H9 (cell line): Measurements from ENCODE around the gene TGM2. TPM values are rescaled to one million over a fixed set of nuclear protein-coding genes. Genes with fewer than 3 reads are reported as not detected.

ENCODE experiments used
- DNase-seq: peaks from one replicate; pipeline ENCODE4 v3.0.0-alpha.2; 2017
- H2AFZ ChIP-seq: one replicate; pipeline ENCODE4 v1.6.1; 2013; ENCODE audit warnings: mild to moderate bottlenecking, low read length, control low read depth, moderate library complexity
- H2AK5ac ChIP-seq: 2 replicates; pipeline ENCODE4 v1.6.1; 2013; ENCODE audit warnings: low read length, control low read depth, mixed read lengths; ENCODE audit not compliant: insufficient read length
- H2BK120ac ChIP-seq: one replicate; pipeline ENCODE4 v1.6.1; 2013; ENCODE audit warnings: low read depth, mild to moderate bottlenecking, low read length, control low read depth, inconsistent platforms; ENCODE audit not compliant: poor library complexity, severe bottlenecking
- H2BK12ac ChIP-seq: 2 replicates; pipeline ENCODE4 v1.6.1; 2013; ENCODE audit warnings: low read length, control low read depth, mixed read lengths, low read depth; ENCODE audit not compliant: insufficient read length
- H2BK15ac ChIP-seq: 2 replicates; pipeline ENCODE4 v1.6.1; 2013; ENCODE audit warnings: low read depth, low read length, control low read depth
- H2BK20ac ChIP-seq: one replicate; pipeline ENCODE4 v1.6.1; 2013; ENCODE audit warnings: low read depth, mild to moderate bottlenecking, low read length, control low read depth, inconsistent platforms; ENCODE audit not compliant: poor library complexity, severe bottlenecking
- H2BK5ac ChIP-seq: 2 replicates; pipeline ENCODE4 v1.6.1; 2013; ENCODE audit warnings: low read length, control low read depth, mixed read lengths; ENCODE audit not compliant: insufficient read length
- H3K14ac ChIP-seq: 2 replicates; pipeline ENCODE4 v1.6.1; 2013; ENCODE audit warnings: low read length, control low read depth; ENCODE audit not compliant: insufficient read depth
- H3K18ac ChIP-seq: 2 replicates; pipeline ENCODE4 v1.6.1; 2013; ENCODE audit warnings: low read depth, mild to moderate bottlenecking, mixed read lengths, low read length, control low read depth; ENCODE audit not compliant: insufficient read length
- H3K23ac ChIP-seq: 2 replicates; pipeline ENCODE4 v1.6.1; 2013; ENCODE audit warnings: low read length, control low read depth, mixed read lengths, low read depth; ENCODE audit not compliant: insufficient read length
- H3K23me2 ChIP-seq: 2 replicates; pipeline ENCODE4 v1.6.1; 2013; ENCODE audit warnings: low read depth, mild to moderate bottlenecking, mixed read lengths, low read length, control low read depth; ENCODE audit not compliant: insufficient read length, poor library complexity, severe bottlenecking
- H3K27ac ChIP-seq: 2 replicates; pipeline ENCODE4 v1.5.1; 2013; ENCODE audit warnings: low read length, control low read depth, mixed read lengths, low read depth; ENCODE audit not compliant: insufficient read length
- H3K27me3 ChIP-seq: 2 replicates; pipeline ENCODE4 v1.6.1; 2013; ENCODE audit warnings: low read length, control low read depth, inconsistent platforms; ENCODE audit not compliant: insufficient read depth
- H3K4ac ChIP-seq: 2 replicates; pipeline ENCODE4 v1.6.1; 2013; ENCODE audit warnings: low read depth, mild to moderate bottlenecking, control low read depth, inconsistent platforms, low read length, moderate library complexity
- H3K4me1 ChIP-seq: 2 replicates; pipeline ENCODE4 v1.6.1; 2013; ENCODE audit warnings: low read length, control low read depth, inconsistent platforms; ENCODE audit not compliant: insufficient read depth
- H3K4me2 ChIP-seq: 2 replicates; pipeline ENCODE4 v1.6.1; 2013; ENCODE audit warnings: low read length, control low read depth, mixed read lengths; ENCODE audit not compliant: insufficient read length, insufficient read depth
- H3K56ac ChIP-seq: 2 replicates; pipeline ENCODE4 v1.6.1; 2013; ENCODE audit warnings: low read depth, mild to moderate bottlenecking, mixed read lengths, low read length, control low read depth; ENCODE audit not compliant: insufficient read length
- H3K79me1 ChIP-seq: 2 replicates; pipeline ENCODE4 v1.6.1; 2013; ENCODE audit warnings: low read depth, mild to moderate bottlenecking, moderate library complexity, low read length, control low read depth, inconsistent platforms; ENCODE audit not compliant: insufficient read depth, poor library complexity, severe bottlenecking
- H3K79me2 ChIP-seq: 2 replicates; pipeline ENCODE4 v1.6.1; 2013; ENCODE audit warnings: low read length, control low read depth, inconsistent platforms; ENCODE audit not compliant: insufficient read depth
- H3K9ac ChIP-seq: 2 replicates; pipeline ENCODE4 v1.6.1; 2013; ENCODE audit warnings: low read length, control low read depth, mixed read lengths; ENCODE audit not compliant: insufficient read length; ENCODE audit errors: extremely low read depth
- H3K9me3 ChIP-seq: one replicate; pipeline ENCODE4 v1.6.1; 2013; ENCODE audit warnings: low read depth, low read length, inconsistent platforms; ENCODE audit not compliant: control insufficient read depth
- H3T11ph ChIP-seq: one replicate; pipeline ENCODE4 v1.6.1; 2013; ENCODE audit warnings: mild to moderate bottlenecking, low read length, control low read depth, inconsistent platforms
- H4K20me1 ChIP-seq: one replicate; pipeline ENCODE4 v1.6.1; 2013; ENCODE audit not compliant: control insufficient read depth, insufficient read length, insufficient read depth
- H4K5ac ChIP-seq: 2 replicates; pipeline ENCODE4 v1.6.1; 2013; ENCODE audit warnings: low read depth, mild to moderate bottlenecking, mixed read lengths, low read length, control low read depth; ENCODE audit not compliant: insufficient read length
- H4K8ac ChIP-seq: replicated peaks from 2 replicates; pipeline ENCODE4 v1.6.1; 2013; ENCODE audit warnings: low read length, control low read depth, mixed read lengths, low read depth; ENCODE audit not compliant: insufficient read length
- H4K91ac ChIP-seq: 2 replicates; pipeline ENCODE4 v1.6.1; 2013; ENCODE audit warnings: low read depth, mild to moderate bottlenecking, moderate library complexity, mixed read lengths, low read length, control low read depth; ENCODE audit not compliant: insufficient read length
- H3K27ac Mint-ChIP-seq, 3 experiments: 2 replicates in 2 of 3; 3 replicates in 1 of 3; pipeline ENCODE4 v1.8.0; 2020 to 2021; ENCODE audit warnings: mixed read lengths in 3 of 3, mild to moderate bottlenecking in 1 of 3, moderate library complexity in 1 of 3
- H3K27me3 Mint-ChIP-seq: 2 replicates; pipeline ENCODE4 v1.8.0; 2021; ENCODE audit warnings: low read depth, mild to moderate bottlenecking, moderate library complexity, mixed read lengths
- H3K36me3 Mint-ChIP-seq, 3 experiments: 2 replicates in 2 of 3; 3 replicates in 1 of 3; pipeline ENCODE4 v1.8.0; 2020 to 2021; ENCODE audit warnings: low read depth in 3 of 3, mixed read lengths in 3 of 3; ENCODE audit not compliant: insufficient read depth in 1 of 3
- H3K4me1 Mint-ChIP-seq, 2 experiments: 2 replicates each; pipeline ENCODE4 v1.8.0; 2020; ENCODE audit warnings: mixed read lengths in 2 of 2
- H3K4me3 Mint-ChIP-seq, 2 experiments: 2 replicates in 1 of 2; 3 replicates in 1 of 2; pipeline ENCODE4 v1.8.0; 2020 to 2021; ENCODE audit warnings: mild to moderate bottlenecking in 2 of 2, mixed read lengths in 2 of 2, moderate library complexity in 1 of 2
- H3K9me3 Mint-ChIP-seq, 2 experiments: 2 replicates in 1 of 2; 3 replicates in 1 of 2; pipeline ENCODE4 v1.8.0; 2020; ENCODE audit warnings: mild to moderate bottlenecking in 2 of 2, mixed read lengths in 2 of 2, moderate library complexity in 1 of 2
- CTCF ChIP-seq: fragments of 200-600 bp; sonication (generic); conservative IDR thresholded peaks from 3 replicates; pipeline ENCODE4 v1.8.0; 2021; ENCODE audit warnings: antibody characterized with exemption, mild to moderate bottlenecking
- WGBS: extraction: QIAGEN DNeasy Blood & Tissue Kit; methylation state at CpG from one replicate; pipeline ENCODE4 v1.1.7; 2013; ENCODE audit warnings: missing lambda C conversion rate, low lambda C conversion rate, mixed read lengths; ENCODE audit not compliant: insufficient read length; ENCODE audit errors: extremely low coverage; 5-methylcytosine and 5-hydroxymethylcytosine counted together
- total RNA-seq: library from RNA; stranded (reverse); gene quantifications from 2 replicates; pipeline ENCODE4 v1.2.1, GENCODE V29; 2021

TGM2 gene
- total RNA-seq, 1 experiment from 2014 or later = 1.1 TPM

GRCh38 chr20:38213607-38213940, 48.5 kb upstream of the TGM2 start:
- no peaks in the 10 kb centered on the region for H3K4me1 ChIP-seq
- no peaks in the 10 kb centered on the region for H3K79me2 ChIP-seq
- H3K14ac ChIP-seq = no peak overlapping the region
- H2AFZ ChIP-seq = no peak overlapping the region
- H3T11ph ChIP-seq = no peak overlapping the region
- no peak for DNase-seq
- no peak for TF ChIP-seq CTCF
- no peaks in the 10 kb centered on the region for H3K36me3 Mint-ChIP-seq
- H3K23ac ChIP-seq = no peak overlapping the region
- no CpG with 5 or more reads among the region's 5 CpGs for WGBS
- H3K27me3 Mint-ChIP-seq = peaks cover 9% of the 10 kb centered on the region
- no peaks in the 10 kb centered on the region for H3K27me3 ChIP-seq
- H2BK15ac ChIP-seq = no peak overlapping the region
- H4K91ac ChIP-seq = no peak overlapping the region
- no peaks in the 10 kb centered on the region for H3K9me3 Mint-ChIP-seq
- no peaks in the 10 kb centered on the region for H4K20me1 ChIP-seq
- H3K27ac Mint-ChIP-seq = no peak overlapping the region
- H3K4me1 Mint-ChIP-seq = peaks cover 6 to 9% of the 10 kb centered on the region in 2 experiments; a peak in 3 of 4 replicates
- H3K9ac ChIP-seq = no peak overlapping the region
- no peaks in the 10 kb centered on the region for H3K9me3 ChIP-seq
- no peak overlapping the region for H3K4me3 Mint-ChIP-seq
- no peak overlapping the region for H4K8ac ChIP-seq
- H3K4me2 ChIP-seq = no peak overlapping the region
- H2BK5ac ChIP-seq = no peak overlapping the region
- H3K27ac ChIP-seq = no peak overlapping the region
- H2BK12ac ChIP-seq = no peak overlapping the region
- H3K4ac ChIP-seq = no peak overlapping the region
- no peak overlapping the region for H3K18ac ChIP-seq
- no peak overlapping the region for H2BK20ac ChIP-seq
- H2AK5ac ChIP-seq = no peak overlapping the region
- H3K56ac ChIP-seq = no peak overlapping the region
- H3K79me1 ChIP-seq = no peaks in the 10 kb centered on the region
- no peaks in the 10 kb centered on the region for H3K23me2 ChIP-seq
- H2BK120ac ChIP-seq = no peak overlapping the region
- no peak overlapping the region for H4K5ac ChIP-seq
